ENCODE results near the gene CENPM.

CENPM gene

GRCh38 chr22:41913040-41913719 lies 33.8 kb downstream of the CENPM start:
- DNase-seq: no peak

DNA sequence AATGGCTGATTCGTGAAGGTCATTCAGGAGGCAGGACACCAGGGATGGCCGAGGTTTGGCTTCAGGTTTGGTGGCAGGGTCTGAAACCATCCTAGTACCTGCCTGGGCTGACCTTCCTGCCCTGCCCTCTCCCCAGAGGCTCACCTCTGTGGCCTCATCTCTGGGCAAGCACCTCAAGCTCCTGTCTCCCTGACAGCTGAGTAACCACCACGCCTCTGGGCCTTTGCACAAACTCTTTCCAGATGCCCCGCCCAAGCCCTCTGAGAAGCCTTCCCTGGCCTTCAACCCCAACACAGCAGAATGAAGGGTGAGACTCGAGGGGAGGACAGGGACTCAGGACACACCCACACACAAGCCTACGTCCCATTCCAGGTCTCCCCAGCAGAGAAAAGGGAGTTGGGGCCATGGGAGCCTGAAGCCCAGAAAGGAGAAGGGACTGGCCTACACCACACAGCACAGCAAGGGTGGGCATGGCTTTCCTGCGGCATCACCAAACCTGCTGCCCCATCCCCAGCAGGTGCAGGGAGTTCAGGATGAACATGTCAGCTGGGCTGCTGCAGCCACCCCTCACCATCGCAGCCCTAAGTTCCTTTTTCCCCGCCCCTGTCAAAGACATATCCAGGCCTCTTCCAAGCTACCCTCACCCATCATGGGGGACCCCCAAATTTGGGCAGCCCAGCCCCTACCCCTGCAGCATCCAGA lies 34.5 kb downstream of the CENPM start:
- DNase-seq: no peak

- DNase-seq: no peak
These were observed 35.8 kb downstream of the CENPM start for GRCh38 chr22:41911001-41911611.

- DNase-seq: no peak
These were observed 36.6 kb downstream of the CENPM start for GRCh38 chr22:41910050-41911000.

DNA sequence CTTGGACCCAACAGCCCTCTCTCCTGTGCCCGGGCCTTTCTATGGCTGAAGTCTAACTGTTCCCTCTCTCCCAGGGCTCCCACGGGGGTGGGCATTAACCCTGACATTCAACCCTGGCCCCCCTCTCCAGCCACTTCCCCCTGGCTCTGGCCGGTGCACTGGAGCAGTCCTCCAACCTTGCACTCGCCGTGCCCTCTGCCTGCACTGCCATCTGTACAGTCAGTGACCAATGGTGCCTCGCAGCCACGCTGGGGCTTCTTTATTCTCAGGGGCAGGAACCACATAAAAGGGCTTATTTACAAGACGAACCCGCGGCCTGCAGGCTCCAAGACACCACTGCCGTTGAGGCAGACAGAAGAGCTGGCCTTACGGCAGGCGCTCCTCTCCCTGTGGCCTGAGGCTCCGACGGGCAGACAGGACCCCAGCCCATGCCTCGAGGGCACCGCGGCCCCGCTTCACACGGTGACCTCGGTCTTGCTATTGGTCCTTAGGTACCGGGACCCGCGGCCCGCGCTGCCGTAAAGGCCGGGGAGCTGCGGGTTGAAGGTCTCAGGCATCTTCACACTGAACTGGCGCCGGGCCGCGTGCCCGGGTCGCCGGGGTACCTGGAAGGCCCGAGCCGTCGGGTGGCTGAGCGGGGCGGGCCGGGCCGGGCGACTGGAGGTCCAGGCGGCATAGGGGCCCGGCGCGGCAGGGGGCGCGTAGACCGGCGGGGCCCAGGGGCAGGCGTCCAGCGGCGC lies 37.5 kb downstream of the CENPM start:
- no peak for DNase-seq

GRCh38 chr22:41908411-41909309 lies 38.3 kb downstream of the CENPM start:
- DNase-seq: no peak

GRCh38 chr22:41907436-41908401 lies 39.2 kb downstream of the CENPM start:
- DNase-seq: no peak

- no peak for DNase-seq
These were observed 40.1 kb downstream of the CENPM start for GRCh38 chr22:41906822-41907221.

DNA sequence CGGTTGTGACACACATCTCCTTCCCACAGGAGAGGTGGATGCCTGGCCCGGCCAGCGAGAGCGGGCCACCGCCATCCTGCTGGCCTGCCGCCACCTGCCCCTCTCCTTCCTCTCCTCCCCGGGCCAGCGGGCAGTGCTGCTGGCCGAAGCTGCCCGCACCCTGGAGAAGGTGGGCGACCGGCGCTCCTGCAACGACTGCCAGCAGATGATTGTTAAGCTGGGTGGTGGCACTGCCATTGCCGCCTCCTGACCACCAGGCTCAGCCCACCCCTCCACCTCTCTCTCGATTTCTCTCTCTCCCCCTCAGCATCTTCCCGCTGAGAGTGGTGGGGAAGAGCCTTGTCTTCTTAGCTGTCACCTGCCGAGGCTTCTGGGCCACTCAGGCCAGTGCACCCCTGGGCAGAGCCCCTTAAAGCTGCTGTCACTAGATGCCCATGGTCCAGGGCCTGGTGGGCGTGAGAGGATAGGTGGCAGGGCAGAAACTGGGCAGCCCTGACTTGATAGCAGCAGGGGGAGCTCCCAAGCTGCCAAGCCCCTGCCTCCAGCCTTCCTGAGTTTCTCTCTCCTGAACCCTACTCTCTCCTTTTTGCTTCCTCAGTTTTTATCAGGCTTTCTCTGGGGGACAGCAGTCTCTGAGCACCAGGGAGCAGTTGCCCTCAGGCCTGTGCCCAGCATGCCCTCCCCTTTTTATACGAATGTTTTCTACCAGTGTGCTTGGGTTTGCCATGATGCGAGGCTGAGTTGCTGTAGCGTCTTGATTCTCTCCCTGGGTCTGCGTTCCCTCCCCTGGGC lies 41.3 kb downstream of the CENPM start:
- DNase-seq: no peak

GRCh38 chr22:41904450-41905410 lies 42.2 kb downstream of the CENPM start:
- no peak for DNase-seq

DNA sequence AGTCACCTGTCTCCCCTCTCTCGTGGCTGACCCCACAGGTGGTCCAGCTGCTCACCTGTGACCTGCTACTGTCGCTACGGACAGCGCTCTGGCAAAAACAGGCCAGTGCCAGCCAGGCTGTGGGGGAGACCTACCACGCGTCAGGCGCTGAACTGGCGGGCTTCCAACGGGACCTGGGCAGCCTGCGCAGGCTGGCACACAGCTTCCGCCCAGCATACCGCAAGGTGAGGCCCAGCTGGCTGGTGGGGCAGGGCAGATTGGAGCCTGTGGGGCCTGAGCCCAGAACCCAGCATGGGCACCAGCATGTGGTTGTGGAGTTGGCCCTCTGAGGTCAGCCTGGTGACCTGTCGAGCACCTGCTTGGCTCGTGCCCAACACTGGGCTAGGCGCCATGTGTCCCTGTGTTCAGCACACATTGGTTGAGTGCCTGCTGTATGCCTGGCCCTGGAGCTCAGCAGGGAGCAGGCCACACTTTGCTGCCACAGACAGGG lies 44.0 kb downstream of the CENPM start:
- DNase-seq: no peak

- no peak for DNase-seq
These were observed 44.9 kb downstream of the CENPM start for GRCh38 chr22:41902016-41902415.

GRCh38 chr22:41900652-41901312 lies 46.2 kb downstream of the CENPM start:
- no peak for DNase-seq

- DNase-seq: no peak
These were observed 46.8 kb downstream of the CENPM start for GRCh38 chr22:41899992-41900651.

- no peak for DNase-seq
These were observed 47.8 kb downstream of the CENPM start for GRCh38 chr22:41899110-41899509.

DNA sequence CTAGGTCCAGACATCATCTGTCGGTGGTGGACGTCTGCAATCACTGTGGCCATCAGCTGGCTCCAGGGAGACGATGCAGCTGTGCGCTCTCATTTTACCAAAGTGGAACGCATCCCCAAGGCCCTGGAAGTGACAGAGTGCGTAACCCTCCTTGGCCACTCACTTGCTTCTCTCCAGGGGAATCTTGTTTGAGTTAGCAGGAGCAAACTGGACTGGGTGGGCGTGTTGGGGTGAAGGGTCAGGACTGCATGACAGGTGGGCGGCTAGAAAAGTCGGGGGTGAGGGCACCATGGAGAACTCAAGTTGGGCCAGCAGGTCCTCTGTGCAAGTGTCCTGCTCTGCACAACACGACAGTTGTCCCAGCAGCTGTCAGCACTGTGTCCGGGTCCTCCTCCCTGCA lies 48.3 kb downstream of the CENPM start:
- no peak for DNase-seq

Measured in NCI-H1694 treated with DMSO at 0.1 percent for 48 hours (cell line).